Measurements from ENCODE around the gene HIBADH.

Gene HIBADH

DNA sequence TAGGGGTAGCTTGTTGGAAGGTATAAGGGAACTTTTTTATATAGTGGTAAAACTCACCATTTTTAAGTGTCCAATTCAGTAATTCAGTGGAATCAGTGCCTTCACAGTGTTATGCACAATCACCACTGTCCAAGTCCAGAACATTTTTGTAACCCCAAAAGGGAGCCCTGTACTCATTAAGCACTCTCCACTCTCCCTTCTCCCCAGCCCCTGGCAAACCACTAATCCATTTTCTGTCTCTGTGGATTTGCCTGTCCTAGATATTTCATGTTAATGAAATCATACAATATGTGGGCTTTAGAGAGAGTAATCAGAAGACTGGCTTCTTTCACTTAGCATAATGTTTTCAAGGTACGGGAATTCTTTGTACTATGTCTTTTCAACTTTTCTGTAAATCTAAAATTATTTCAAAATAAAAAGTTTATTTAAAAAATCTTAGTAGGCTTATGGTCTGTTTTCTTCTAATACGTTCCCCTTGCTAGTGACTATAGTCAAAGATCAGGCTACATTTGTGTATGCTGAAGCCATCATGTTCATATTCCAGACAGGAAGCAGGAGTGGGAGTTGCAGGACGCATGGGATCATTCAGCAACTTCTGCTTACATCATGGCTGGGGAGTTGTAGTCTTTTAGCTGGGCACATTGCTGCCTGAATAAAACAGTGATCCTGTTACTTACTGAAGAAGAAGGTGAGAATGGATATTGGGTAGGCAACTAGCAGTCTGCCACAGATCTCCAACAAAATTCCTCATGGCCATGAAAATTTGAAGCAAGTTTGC lies 41.9 kb upstream of the HIBADH start:
- Histone ChIP-seq H3K27me3 (no peaks in the 10 kb centered on the region), H3K36me3 (no peaks in the 10 kb centered on the region), H3K4me3 (ENCODE audit: low read depth, low read length) (no peak overlapping the region), H3K9me3 (no peaks in the 10 kb centered on the region), H3K4me1 (no peaks in the 10 kb centered on the region; the same call in 1 of the 2 replicates)
- DNase-seq = no peak
- TF ChIP-seq, protein P1, sequence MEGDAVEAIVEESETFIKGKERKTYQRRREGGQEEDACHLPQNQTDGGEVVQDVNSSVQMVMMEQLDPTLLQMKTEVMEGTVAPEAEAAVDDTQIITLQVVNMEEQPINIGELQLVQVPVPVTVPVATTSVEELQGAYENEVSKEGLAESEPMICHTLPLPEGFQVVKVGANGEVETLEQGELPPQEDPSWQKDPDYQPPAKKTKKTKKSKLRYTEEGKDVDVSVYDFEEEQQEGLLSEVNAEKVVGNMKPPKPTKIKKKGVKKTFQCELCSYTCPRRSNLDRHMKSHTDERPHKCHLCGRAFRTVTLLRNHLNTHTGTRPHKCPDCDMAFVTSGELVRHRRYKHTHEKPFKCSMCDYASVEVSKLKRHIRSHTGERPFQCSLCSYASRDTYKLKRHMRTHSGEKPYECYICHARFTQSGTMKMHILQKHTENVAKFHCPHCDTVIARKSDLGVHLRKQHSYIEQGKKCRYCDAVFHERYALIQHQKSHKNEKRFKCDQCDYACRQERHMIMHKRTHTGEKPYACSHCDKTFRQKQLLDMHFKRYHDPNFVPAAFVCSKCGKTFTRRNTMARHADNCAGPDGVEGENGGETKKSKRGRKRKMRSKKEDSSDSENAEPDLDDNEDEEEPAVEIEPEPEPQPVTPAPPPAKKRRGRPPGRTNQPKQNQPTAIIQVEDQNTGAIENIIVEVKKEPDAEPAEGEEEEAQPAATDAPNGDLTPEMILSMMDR (IDR thresholded peaks at IDR 0.05; ENCODE audit: low read depth, low read length) = no peak

DNA sequence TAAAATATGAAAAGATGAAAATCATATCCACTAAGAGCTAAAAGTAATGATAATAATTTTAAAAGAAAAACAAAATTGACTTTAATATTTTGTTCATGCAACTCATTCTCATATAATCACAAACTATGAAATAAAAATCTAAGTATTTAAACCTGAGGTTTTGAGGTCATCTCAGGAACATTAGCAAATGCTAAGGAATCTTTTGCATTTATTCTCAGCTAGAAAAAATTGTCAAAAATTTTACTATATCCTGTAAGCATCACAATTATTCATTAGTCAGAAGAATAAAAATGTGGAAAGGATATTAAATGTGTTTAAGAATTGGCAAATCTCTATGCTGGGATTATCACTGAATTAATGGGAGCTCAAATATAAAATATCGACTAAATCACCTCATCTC lies 40.5 kb upstream of the HIBADH start:
- H3K36me3 ChIP-seq = no peaks in the 10 kb centered on the region
- no peak for DNase-seq
- TF ChIP-seq, protein P1 (IDR thresholded peaks at IDR 0.05; ENCODE audit: low read depth, low read length) = no peak
- no peaks in the 10 kb centered on the region for H3K9me3 ChIP-seq
- no peaks in the 10 kb centered on the region; the same call in 1 of the 2 replicates for H3K4me1 ChIP-seq
- H3K4me3 ChIP-seq (ENCODE audit: low read depth, low read length) = no peak overlapping the region
- no peaks in the 10 kb centered on the region for H3K27me3 ChIP-seq

DNA sequence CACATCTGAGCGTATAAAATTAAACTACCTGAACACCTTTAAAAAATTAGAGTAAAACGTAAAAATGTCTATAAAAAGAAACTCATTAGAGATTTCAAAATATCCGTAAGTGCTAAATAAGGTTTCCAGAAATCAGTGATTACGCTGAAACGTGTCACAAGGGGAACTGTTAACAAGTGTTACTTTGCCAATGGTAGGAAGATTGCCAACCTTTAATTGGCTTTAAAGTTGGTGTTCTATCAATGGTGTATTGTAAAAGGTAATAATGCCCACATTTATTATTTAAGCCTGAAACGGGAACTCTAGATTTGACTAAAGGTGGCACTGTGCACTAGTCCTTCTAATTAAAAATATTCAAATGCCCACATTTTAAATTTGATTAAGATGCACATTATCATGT lies 37.8 kb upstream of the HIBADH start:
- DNase-seq = no peak
- H3K27me3 ChIP-seq = no peaks in the 10 kb centered on the region
- H3K9me3 ChIP-seq = no peaks in the 10 kb centered on the region
- H3K4me1 ChIP-seq = no peaks in the 10 kb centered on the region; the same call in 1 of the 2 replicates
- TF ChIP-seq, protein P1 (IDR thresholded peaks at IDR 0.05; ENCODE audit: low read depth, low read length) = no peak
- H3K36me3 ChIP-seq = no peaks in the 10 kb centered on the region
- no peak overlapping the region for H3K4me3 ChIP-seq (ENCODE audit: low read depth, low read length)

DNA sequence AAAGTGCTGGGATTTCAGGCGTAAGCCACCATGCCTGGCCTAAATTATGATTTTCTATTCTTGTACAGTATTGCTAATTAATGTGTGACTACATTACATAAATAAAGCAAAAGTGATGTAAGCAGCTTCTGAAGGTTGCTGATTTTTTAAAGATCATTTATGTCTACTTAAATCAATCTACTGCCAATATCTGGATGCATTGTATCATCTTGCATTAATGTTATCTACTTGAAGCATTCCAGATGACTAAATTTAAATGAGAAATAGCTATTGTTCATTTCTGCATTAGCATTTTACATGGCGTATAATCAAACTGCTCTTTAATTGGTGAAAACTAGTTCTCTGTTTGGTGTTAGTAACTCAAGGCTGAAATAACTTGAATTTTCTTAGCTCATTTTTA lies 37.1 kb upstream of the HIBADH start:
- H3K4me1 ChIP-seq = no peaks in the 10 kb centered on the region; the same call in 1 of the 2 replicates
- H3K27me3 ChIP-seq = no peaks in the 10 kb centered on the region
- DNase-seq = no peak
- H3K36me3 ChIP-seq = no peaks in the 10 kb centered on the region
- H3K9me3 ChIP-seq = no peaks in the 10 kb centered on the region
- TF ChIP-seq, protein P1 (IDR thresholded peaks at IDR 0.05; ENCODE audit: low read depth, low read length) = no peak
- no peak overlapping the region for H3K4me3 ChIP-seq (ENCODE audit: low read depth, low read length)

DNA sequence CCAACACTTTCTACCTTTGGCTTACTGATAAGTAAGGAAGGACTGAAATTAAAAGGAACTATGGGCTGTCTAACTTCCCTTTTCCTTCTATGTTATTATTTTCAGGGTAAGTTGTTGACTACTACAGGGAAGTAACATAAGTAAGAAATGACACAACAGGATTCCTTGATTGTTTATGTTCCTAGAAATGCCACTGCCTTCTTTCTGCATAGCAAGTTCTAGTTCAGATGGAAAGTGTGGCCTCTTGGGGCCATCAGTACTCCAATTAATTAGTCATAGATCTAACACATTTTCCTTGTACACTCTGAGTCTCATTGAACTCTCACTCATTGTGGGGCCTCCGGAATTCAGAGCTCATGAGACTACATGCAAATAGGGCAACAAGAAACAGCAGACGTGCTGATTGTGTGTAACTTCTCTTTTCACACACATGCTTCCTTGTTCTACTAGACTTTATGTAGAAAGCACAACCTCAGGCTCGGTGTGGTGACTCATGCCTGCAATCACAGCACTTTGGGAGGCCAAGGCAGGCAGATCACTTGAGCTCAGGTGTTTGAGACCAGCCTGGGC lies 35.3 kb upstream of the HIBADH start:
- TF ChIP-seq, protein P1 (IDR thresholded peaks at IDR 0.05; ENCODE audit: low read depth, low read length) = no peak
- Histone ChIP-seq H3K27me3 (no peaks in the 10 kb centered on the region), H3K4me3 (ENCODE audit: low read depth, low read length) (no peak overlapping the region), H3K36me3 (no peaks in the 10 kb centered on the region), H3K9me3 (no peaks in the 10 kb centered on the region), H3K4me1 (no peaks in the 10 kb centered on the region)
- no peak for DNase-seq

DNA sequence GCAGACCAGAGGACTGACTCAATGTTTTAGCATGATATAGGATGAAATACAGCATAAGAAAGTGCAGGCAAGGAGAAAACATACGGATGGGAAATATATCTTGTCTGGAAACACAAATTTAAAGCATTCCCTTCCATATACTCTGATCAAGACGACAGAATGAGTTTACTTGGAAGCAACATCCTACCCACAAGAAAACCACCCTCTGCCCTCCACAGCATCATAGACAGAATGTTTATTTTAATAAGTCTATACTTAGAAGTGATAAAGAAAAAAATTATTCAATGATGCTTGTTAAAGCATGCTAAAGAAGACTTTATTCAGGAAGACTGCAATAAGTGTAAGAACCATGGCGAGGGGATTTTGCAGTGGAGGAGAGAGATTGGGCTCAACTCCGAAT lies 32.4 kb upstream of the HIBADH start:
- H3K4me3 ChIP-seq (ENCODE audit: low read depth, low read length) = no peak overlapping the region
- H3K27me3 ChIP-seq = no peaks in the 10 kb centered on the region
- no peaks in the 10 kb centered on the region for H3K9me3 ChIP-seq
- TF ChIP-seq, protein P1 (IDR thresholded peaks at IDR 0.05; ENCODE audit: low read depth, low read length) = no peak
- H3K4me1 ChIP-seq = no peaks in the 10 kb centered on the region
- no peaks in the 10 kb centered on the region for H3K36me3 ChIP-seq
- no peak for DNase-seq
